ENCODE results near the gene BTN2A1. TPM values are rescaled to one million over a fixed set of nuclear protein-coding genes. Genes with fewer than 3 reads are reported as not detected.

BTN2A1 gene
- total and polyA plus RNA-seq, 2 of the 13 experiments (the other 11 are each of a cell fraction or from before 2014, with no cell fraction given), result 16.4 to 30.4 TPM

GRCh38 chr6:26516481-26517427 lies 59.0 kb downstream of the BTN2A1 start (continued):
- TF ChIP-seq ZBTB34 (CRISPR knock-in tag; IDR thresholded peaks at IDR 0.05) (peak; percentile 55; the same call in 1 of the 2 replicates), ZNF280B (CRISPR knock-in tag; IDR thresholded peaks at IDR 0.05; ENCODE audit: borderline replicate concordance) (no peak), ZNF562 (CRISPR knock-in tag; IDR thresholded peaks at IDR 0.05; ENCODE audit: borderline replicate concordance) (no peak), KDM1A (CRISPR knock-in tag; IDR thresholded peaks at IDR 0.05) (no peak), ZNF260 (CRISPR knock-in tag; IDR thresholded peaks at IDR 0.05; ENCODE audit: borderline replicate concordance, low read depth) (no peak), SIN3B (IDR thresholded peaks at IDR 0.05; ENCODE audit: low read length) (no peak), ATF5 (CRISPR knock-in tag; IDR thresholded peaks at IDR 0.05; ENCODE audit: low read depth) (no peak), RERE (CRISPR knock-in tag; IDR thresholded peaks at IDR 0.05; ENCODE audit: low read depth) (no peak), ZBTB33 (CRISPR knock-in tag; IDR thresholded peaks at IDR 0.05) (no peak), HNRNPUL1 (IDR thresholded peaks at IDR 0.05; ENCODE audit: low read depth, low read length) (no peak), ZNF274 (CRISPR knock-in tag; IDR thresholded peaks at IDR 0.05) (no peak), ISL2 (CRISPR knock-in tag; IDR thresholded peaks at IDR 0.05) (peak; percentile 49; the same call in 1 of the 2 replicates), RBM39 (IDR thresholded peaks at IDR 0.05; ENCODE audit: low read depth, low read length, poor library complexity, severe bottlenecking) (no peak), LCORL (IDR thresholded peaks at IDR 0.05) (no peak), LCORL (CRISPR knock-in tag; IDR thresholded peaks at IDR 0.05) (0 out of 2 replicates have a peak, but pooled peaks have one; percentile 6), ZNF616 (CRISPR knock-in tag; IDR thresholded peaks at IDR 0.05; ENCODE audit: low read depth) (no peak), ZNF343 (CRISPR knock-in tag; IDR thresholded peaks at IDR 0.05) (no peak)
